GM19035 (cell line): ENCODE measurements around the gene CYP2B6.
"Not testable (repeated sequence)": the region's sequence is repeated elsewhere in the genome, so short reads cannot be mapped to it uniquely, and the experiment has no call there.

ENCODE experiments used
- ATAC-seq: cut with Tn5 transposase; IDR thresholded peaks from one replicate; pipeline ENCODE4 v1.9.1; 2021; ENCODE audit not compliant: unreplicated experiment

Gene CYP2B6

GRCh38 chr19:40990972-40991381, at the start of gene CYP2B6:
TSS of gene CYP2B6 (plus strand) at chr19:40991282. CDS start at chr19:40991306, 24 bp downstream.
- no peak for ATAC-seq

DNA sequence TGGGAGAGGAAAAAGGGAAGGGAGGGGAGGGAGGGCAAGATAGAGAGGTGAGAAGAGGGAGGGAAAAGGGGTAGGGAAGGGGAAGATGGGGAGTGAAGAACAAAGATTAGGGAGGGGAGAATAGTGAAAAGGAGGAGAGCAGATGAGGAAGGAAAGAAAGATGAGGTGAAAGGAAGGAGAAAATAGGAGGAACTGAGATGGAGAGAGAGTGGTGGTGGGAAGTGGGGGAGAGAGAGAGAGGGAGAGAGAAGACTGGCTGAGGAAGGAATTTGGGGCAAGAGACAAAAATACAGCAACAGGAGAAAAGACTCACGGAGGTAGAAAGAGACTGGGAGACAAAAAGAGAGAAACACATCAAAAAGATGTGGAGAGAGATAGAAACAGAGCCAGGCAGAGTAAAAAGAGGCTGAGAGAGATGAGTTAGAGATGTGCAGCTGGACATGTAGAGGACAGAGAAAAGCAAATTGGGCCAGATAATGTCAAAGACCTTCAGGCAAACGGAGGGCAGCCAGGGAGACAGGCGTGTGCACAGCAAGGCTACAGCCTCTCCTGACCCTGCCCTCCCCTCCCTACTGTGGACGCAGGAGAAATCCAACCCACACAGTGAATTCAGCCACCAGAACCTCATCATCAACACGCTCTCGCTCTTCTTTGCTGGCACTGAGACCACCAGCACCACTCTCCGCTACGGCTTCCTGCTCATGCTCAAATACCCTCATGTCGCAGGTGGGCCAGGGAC, 49.4 kb upstream of the CYP2B6 start:
- no peak for ATAC-seq

DNA sequence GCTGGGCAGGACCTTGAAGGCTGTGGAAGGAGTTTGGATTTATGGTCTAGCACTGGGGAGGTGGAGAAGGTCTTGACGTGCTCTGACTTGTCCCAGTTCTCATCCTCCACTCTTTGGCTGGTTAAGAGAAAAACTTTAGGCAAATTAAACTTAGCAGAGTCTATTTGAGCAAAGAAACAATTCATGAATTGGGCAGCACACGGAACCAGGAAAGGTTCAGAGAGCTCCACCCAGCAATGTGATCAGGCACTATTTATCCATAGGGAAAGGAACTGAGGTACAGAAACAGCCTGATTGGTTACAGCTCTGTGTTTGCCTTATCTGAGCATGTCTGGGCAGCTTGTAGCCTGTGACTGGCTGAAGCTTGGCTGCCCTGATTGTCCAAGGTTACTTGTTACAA, 45.4 kb upstream of the CYP2B6 start:
- ATAC-seq = no peak

DNA sequence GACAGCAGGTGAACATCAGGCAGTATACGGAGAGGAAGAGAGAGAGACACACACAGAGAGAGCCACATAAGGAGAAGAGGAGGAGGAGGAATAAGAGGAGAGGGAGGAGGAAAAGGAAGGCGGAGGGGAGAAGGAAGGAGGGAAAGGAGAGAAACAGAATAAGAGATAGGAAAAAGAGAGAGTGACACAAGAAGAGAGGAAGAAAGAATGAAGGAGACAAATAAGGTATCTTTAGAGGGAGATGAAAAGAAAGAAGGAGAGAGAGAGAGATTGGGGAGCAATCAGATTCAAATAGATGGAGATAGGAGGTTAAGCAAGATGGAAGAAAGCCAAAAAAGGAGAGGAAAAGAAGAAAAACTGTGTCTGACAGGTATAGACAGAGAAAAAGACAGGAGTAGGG, 44.0 kb upstream of the CYP2B6 start:
- ATAC-seq = no peak

- ATAC-seq = no peak
These were observed 43.5 kb upstream of the CYP2B6 start for GRCh38 chr19:40947573-40947972.

- ATAC-seq = no peak
These were observed 42.3 kb upstream of the CYP2B6 start for GRCh38 chr19:40948580-40949299.

GRCh38 chr19:40954573-40954972, 36.5 kb upstream of the CYP2B6 start:
- no peak for ATAC-seq

DNA sequence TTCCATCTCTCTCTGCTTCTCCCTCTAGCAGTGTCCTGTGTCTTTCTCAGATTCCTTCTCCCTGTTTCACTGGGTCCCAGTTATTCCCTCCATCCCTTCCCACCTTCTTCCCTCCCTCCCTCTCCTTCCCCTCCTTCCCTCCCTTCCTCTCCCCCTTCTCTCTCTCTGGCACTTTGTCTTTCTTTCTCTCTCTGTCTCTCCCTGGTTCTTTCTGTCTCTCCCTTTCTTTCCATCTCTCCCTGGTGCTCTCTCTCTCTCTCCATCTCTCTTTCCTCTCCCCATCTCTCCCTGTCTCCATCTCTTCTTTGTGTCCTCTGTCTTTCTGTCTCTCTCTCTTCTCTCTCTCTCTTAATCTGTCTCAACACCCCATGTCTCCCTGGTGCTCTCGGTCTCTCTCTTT, 31.7 kb upstream of the CYP2B6 start:
- no peak for ATAC-seq

DNA sequence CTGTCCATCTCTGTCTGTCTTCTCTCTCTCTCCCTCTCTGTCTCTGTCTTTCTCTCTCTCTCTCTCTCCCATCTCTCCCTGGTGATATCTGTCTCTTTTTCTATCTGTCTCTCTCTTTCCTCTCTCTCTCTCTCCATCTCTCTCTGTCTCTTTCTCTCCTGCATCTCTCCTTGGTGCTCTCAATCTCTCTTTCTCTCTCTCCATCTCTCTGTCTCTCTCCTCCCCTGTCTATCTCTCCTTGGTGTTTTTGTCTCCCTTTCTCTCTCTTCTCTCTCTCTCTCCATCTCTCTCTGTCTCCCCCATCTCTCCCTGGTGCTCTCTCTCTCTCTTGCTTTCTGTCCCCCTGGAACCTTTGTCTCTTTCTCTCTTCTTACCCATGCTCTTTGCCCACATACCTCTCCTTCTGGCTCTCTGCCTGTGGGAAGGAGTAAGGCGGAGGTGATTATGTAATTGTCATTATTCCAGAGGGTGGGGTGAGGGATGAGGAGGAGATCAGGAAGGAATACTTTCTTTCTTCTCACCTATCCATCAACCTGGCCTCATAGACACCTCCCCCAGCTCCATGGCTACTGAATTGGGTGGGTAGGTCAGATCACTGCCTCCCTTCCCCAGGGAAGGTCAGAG, 30.9 kb upstream of the CYP2B6 start:
- ATAC-seq = no peak

DNA sequence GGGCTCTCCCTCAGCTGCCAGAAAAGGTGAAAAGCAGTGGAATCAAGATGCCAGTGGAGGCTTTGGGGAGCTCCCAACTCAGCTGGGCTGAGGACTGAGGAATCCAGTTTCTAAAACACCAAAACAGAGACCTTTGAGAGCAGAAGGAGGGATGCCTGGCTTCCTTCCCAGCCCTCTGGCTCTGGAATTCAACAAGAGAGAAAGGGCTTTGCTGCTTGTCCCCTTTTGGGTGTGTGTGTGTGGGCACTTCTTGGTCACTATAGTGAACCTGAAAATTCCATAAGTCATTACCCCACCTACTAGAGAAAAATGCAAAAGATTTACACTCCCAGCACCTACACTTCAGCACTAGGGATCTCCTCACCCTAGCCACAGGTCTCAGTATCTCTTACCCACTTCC, 30.3 kb upstream of the CYP2B6 start:
- no peak for ATAC-seq

DNA sequence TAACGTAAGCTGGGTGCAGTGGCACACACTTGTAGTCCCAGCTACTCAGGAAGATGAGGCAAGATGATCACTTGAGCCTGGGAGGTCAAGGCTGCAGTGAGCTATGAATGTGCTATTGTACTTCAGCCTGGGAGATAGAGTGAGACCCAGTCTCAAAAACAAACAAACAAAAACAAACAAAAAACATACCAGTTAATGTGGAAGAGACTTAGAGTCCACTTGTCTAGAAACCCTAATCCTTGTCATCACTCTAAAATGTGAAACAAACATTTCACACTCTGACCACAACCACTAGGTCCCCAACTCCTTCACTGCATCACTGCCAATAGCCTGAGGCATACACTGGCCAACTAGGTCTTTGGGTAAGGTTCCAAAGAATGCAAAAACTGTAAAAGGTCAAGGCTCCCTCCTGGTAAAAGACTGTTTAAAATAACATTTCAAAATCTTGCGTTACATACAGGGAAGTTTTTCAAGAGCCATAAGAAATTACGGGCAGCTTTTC, 28.6 kb upstream of the CYP2B6 start:
- ATAC-seq = no peak

- ATAC-seq = not testable (repeated sequence)
These were observed 26.7 kb upstream of the CYP2B6 start for GRCh38 chr19:40964361-40964760.

DNA sequence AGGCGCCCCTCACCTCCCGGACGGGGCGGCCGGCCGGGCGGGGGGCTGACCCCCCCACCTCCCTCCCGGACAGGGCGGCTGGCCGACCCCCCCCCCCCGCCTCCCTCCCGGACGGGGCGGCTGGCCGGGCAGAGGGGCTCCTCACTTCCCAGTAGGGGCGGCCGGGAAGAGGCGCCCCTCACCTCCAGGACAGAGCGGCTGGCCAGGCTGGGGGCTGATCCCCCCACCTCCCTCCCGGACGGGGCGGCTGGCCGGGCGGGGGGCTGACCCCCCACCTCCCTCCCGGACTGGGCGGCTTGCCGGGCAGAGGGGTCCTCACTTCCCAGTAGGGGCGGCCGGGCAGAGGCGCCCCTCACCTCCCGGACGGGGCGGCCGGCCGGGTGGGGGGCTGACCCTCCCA, 25.7 kb upstream of the CYP2B6 start:
- ATAC-seq = not testable (repeated sequence)

GRCh38 chr19:40966591-40966990, 24.5 kb upstream of the CYP2B6 start:
- not testable (repeated sequence) for ATAC-seq

DNA sequence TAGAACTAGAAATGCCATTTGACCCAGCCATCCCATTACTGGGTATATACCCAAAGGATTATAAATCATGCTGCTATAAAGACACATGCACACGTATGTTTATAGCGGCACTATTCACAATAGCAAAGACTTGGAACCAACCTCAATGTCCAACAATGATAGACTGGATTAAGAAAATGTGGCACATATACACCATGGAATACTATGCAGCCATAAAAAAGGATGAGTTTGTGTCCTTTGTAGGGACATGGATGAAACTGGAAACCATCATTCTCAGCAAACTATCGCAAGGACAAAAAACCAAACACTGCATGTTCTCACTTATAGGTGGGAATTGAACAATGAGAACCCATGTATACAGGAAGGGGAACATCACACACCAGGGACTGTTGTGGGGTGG, 23.0 kb upstream of the CYP2B6 start:
- ATAC-seq = not testable (repeated sequence)

GRCh38 chr19:40969721-40970120, 21.4 kb upstream of the CYP2B6 start:
- not testable (repeated sequence) for ATAC-seq

DNA sequence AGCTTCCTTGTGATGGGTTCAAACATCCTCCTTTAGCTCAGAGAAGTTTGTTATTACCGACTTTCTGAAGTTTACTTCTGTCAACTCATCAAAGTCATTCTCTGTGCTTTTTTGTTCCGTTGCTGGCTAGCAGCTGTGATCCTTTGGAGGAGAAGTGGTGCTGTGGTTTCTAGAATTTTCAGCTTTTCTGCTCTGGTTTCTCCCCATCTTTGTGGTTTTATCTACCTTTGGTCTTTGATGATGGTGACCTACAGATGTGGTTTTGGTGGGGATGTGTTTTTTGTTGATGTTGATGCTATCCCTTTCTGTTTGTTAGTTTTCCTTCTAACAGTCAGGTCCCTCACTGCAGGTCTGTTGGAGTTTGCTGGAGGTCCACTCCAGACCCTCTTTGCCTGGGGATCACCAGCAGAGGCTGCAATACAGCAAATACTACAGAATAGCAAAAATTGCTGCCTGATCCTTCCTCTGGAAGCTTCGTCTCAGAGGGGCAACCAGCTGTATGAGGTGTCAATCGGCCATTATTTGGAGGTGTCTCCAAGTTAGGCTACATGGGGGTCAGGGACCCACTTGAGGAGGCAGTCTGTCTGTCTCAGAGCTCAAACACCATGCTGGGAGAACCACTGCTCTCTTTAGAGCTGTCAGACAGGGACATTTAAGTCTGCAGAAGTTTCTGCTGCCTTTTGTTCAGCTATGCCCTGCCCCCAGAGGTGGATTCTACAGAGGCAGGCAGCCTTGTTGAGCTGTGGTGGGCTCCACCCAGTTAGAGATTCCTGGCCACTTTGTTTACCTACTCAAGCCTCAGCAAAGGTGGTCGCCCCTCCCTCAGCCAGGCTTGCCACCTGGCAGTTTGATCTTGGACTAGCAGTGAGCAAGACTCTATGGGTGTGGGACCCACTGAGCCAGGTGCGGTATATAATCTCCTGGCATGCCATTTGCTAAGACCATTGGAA, 20.4 kb upstream of the CYP2B6 start:
- not testable (repeated sequence) for ATAC-seq

GRCh38 chr19:40974633-40975037, 16.4 kb upstream of the CYP2B6 start:
- no peak for ATAC-seq

DNA sequence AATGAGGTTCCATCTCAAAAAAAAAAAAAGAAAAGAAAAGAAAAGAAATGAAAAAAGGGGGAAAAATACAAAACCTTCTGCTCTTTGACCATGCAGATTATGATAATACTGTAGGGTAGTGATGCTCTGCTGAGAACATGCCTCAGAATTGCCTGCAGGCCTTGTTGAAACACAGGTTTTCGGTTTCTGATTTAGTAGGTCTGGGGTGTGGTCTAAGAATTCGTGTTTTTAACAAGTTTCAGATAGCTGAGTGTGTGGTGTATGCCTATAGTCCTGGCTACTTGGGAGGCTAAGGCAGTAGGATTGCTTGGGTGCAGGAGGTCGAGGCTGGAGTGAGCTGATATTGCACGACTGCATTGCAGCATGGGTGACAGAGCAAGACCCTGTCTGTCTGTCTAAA, 14.9 kb upstream of the CYP2B6 start:
- ATAC-seq = no peak

DNA sequence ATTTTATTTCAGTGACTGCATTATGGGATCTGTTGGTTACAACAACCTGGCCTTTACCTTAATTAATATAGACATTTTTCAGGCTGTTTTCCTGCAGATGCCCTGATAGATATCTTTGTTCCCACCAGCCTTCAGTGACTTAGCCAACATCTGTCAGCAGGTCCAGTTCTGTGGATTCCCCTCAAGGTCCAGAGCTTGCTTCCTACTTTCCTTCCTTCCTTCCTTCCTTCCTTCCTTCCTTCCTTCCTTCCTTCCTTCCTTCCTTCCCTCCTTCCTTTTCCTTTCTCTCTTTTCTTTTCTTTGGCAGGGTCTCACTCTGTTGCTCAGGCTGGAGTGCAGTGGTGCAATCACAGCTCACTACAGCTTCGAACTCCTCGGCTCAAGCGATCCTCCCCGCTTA, 14.4 kb upstream of the CYP2B6 start:
- ATAC-seq = no peak

DNA sequence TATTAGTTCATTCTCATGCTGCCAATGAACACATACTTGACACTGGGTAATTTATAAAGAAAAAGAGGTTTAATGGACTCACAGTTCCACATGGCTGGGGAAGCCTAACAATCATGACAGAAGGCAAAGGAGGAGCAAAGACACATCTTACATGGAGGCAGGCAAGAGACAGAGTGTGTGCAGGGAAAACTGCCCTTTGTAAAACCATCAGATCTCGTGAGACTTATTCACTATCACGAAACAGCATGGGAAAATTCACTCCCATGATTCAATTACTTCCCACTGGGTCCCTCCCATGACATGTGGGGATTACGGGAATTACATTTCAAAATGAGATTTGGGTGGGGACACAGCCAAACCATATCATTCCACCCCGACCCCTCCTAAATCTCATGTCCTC, 11.3 kb upstream of the CYP2B6 start:
- ATAC-seq = not testable (repeated sequence)
